ENCODE results near the gene CPSF7.
"Not testable (repeated sequence)": the region's sequence is repeated elsewhere in the genome, so short reads cannot be mapped to it uniquely, and the experiment has no call there.

The CPSF7 gene

DNA sequence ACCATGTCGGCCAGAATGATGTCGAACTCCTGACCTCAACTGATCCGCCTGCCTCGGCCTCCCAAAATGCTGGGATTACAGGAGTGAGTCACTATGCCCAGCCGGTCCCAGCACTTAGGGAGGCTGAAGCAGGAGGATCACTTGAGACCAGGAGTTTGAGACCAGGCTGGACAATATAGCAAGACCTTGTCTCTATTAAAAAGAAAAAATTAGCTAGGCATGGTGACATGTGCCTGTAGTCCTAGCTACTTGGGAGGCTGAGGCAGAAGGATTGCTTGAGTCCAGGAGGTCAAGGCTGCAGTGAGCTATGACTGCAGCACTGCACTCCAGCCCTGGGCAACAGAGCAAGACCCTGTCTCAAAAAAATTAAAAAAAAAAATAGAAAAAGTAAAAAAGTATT lies 45.9 kb downstream of the CPSF7 start:
- DNase-seq; H3K4me3 ChIP-seq (ENCODE audit: control insufficient read depth in 1 of 7, extremely low read depth in 1 of 7, insufficient read depth in 4 of 7, low read depth in 2 of 7, low read length in 6 of 7); H3K27me3 ChIP-seq (replicated peaks in 2 of 5; ENCODE audit: control insufficient read depth in 4 of 5, insufficient read depth in 5 of 5, low read length in 4 of 5); POLR2A ChIA-PET; H3K27ac ChIP-seq (ENCODE audit: insufficient read depth in 1 of 2, low read depth in 1 of 2, low read length in 2 of 2, poor library complexity in 1 of 2, severe bottlenecking in 2 of 2); H3K36me3 ChIP-seq (ENCODE audit: control insufficient read depth in 4 of 4, insufficient read depth in 4 of 4, low read length in 3 of 4); H3K4me1 ChIP-seq (ENCODE audit: control extremely low read depth in 1 of 4, control insufficient read depth in 4 of 4, insufficient read depth in 4 of 4, low read length in 3 of 4); H3K9me3 ChIP-seq (ENCODE audit: control extremely low read depth in 1 of 5, control insufficient read depth in 4 of 5, insufficient read depth in 2 of 5, low read depth in 1 of 5, low read length in 4 of 5): not testable (repeated sequence)
- CTCF ChIA-PET = interaction anchor here (1.4 to 14.4 kb wide), 10 partner anchors 9 to 133 kb away, joined by 5 to 341 read pairs (median 22); partner anchors contain the start of genes CYB561A3, DDB1, TKFC and TMEM138
- 89% methylated on average over 5 of the region's 5 CpGs for WGBS (ENCODE audit: insufficient coverage)

DNA sequence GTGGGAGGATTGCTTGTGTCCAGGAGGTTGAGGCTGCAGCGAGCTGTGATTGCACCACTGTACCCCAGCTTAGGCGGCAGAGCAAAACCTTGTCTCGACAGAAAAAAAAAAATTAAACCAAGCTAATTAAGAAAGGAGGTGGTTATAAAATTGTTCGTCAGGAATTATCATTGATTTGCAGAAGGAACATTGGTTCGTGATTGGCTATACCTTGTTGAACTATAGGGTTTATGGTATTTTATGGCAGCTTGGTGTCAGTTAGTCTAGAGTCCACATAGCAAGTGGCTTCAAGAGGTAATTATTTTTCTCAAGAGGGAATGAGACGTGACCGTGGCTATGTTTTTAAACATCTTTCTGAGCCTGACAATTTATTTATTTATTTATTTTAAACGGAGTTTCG lies 48.9 kb downstream of the CPSF7 start:
- DNase-seq = no peak
- H3K27me3 ChIP-seq (replicated peaks in 2 of 5; ENCODE audit: control insufficient read depth in 4 of 5, insufficient read depth in 5 of 5, low read length in 4 of 5) = no peaks in the 10 kb centered on the region
- WGBS (ENCODE audit: insufficient coverage) = 100% methylated on average over 5 of the region's 9 CpGs
- H3K27ac ChIP-seq (ENCODE audit: insufficient read depth in 1 of 2, low read depth in 1 of 2, low read length in 2 of 2, poor library complexity in 1 of 2, severe bottlenecking in 2 of 2) = no peak overlapping the region
- H3K4me1 ChIP-seq (ENCODE audit: control extremely low read depth in 1 of 4, control insufficient read depth in 4 of 4, insufficient read depth in 4 of 4, low read length in 3 of 4) = peaks cover 0 to 2% (median 0%) of the 10 kb centered on the region in 4 experiments
- no peaks in the 10 kb centered on the region for H3K9me3 ChIP-seq (ENCODE audit: control extremely low read depth in 1 of 5, control insufficient read depth in 4 of 5, insufficient read depth in 2 of 5, low read depth in 1 of 5, low read length in 4 of 5)
- POLR2A ChIA-PET = interaction anchor here (1.6 kb wide), 1 partner anchor 44 kb away, joined by 3 read pairs; no protein-coding TSS in a partner anchor
- H3K36me3 ChIP-seq (ENCODE audit: control insufficient read depth in 4 of 4, insufficient read depth in 4 of 4, low read length in 3 of 4) = peaks cover 0 to 2% (median 0%) of the 10 kb centered on the region in 4 experiments
- H3K4me3 ChIP-seq (ENCODE audit: control insufficient read depth in 1 of 7, extremely low read depth in 1 of 7, insufficient read depth in 4 of 7, low read depth in 2 of 7, low read length in 6 of 7) = no peak overlapping the region
- CTCF ChIA-PET = interaction anchor here (1.1 to 14.4 kb wide), 3 partner anchors 12 to 43 kb away, joined by 4 to 341 read pairs (median 83); partner anchors contain the start of genes DDB1, TKFC and TMEM216

DNA sequence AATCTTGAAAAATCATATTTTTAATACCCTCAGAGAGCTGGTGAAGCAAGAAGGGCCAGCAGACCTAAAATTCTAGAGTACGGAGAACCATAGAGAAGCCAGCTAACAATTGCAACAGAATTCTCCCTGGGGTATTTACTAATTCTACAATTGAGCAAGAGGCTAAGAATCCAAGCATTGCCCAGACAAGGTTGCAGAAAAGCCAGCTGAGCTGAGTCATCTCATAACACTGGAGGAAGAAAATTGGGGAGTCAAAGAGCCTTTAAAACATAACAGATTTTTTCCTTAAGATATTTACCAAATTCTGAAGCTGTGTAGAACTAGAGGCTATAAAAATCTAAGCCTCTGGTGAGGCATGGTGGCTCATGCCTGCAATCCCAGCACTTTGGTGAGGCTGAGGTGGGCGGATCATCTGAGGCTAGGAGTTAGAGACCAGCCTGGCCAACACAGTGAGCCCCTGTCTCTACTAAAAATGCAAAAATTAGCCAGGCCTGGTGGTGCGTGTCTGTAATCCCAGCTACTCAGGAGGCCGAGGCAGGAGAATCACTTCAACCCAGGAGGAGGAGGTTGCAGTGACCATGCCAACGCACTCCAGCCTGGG lies 51.0 kb downstream of the CPSF7 start:
- POLR2A ChIA-PET = no interaction called here
- no peak for DNase-seq
- Histone ChIP-seq H3K27ac (ENCODE audit: insufficient read depth in 1 of 2, low read depth in 1 of 2, low read length in 2 of 2, poor library complexity in 1 of 2, severe bottlenecking in 2 of 2) (no peak overlapping the region), H3K9me3 (ENCODE audit: control extremely low read depth in 1 of 5, control insufficient read depth in 4 of 5, insufficient read depth in 2 of 5, low read depth in 1 of 5, low read length in 4 of 5) (peaks cover 0 to 6% (median 0%) of the 10 kb centered on the region in 5 experiments), H3K4me1 (ENCODE audit: control extremely low read depth in 1 of 4, control insufficient read depth in 4 of 4, insufficient read depth in 4 of 4, low read length in 3 of 4) (no peaks in the 10 kb centered on the region), H3K27me3 (replicated peaks in 2 of 5; ENCODE audit: control insufficient read depth in 4 of 5, insufficient read depth in 5 of 5, low read length in 4 of 5) (no peaks in the 10 kb centered on the region), H3K4me3 (ENCODE audit: control insufficient read depth in 1 of 7, extremely low read depth in 1 of 7, insufficient read depth in 4 of 7, low read depth in 2 of 7, low read length in 6 of 7) (no peak overlapping the region), H3K36me3 (ENCODE audit: control insufficient read depth in 4 of 4, insufficient read depth in 4 of 4, low read length in 3 of 4) (peaks cover 0 to 7% (median 3%) of the 10 kb centered on the region in 4 experiments)
- CTCF ChIA-PET = interaction anchor here (1.1 to 1.3 kb wide), 2 partner anchors 30 to 42 kb away, joined by 4 to 7 read pairs; no protein-coding TSS in a partner anchor
- 100% methylated on average over 4 of the region's 5 CpGs for WGBS (ENCODE audit: insufficient coverage)

DNA sequence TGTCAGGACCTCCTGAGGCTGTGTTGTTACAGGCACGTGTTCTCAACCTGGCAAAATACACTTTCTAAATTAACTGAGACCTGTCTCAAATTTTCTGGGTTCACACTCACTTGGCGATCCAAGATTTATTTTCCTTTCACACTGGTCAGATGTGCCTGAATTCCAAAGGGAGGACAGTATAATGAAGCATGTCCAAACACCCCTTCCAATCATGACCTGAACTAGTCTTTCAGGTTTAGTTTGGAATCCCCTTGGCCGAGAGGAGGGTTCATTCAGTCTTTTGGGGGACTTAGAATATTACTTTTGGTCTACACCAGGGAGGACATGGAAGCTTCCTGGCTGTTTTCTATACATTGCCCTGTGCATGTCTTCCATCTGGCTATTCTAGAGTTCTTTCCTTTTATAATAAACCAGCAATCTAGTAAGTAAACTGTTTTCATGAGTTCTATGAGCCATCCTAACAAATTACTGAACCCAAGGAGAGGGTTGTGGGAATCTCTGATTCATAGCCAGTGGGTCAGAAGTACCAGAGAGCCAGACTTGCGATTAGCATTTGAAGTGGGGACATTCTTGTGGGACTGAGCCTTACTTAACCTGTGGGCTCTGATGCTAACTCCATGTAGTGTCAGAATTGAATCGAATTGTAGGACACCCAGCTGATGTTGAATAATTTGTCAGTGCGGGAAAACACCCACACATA lies 52.2 kb downstream of the CPSF7 start:
- peaks cover 3 to 10% (median 4%) of the 10 kb centered on the region in 4 experiments for H3K36me3 ChIP-seq (ENCODE audit: control insufficient read depth in 4 of 4, insufficient read depth in 4 of 4, low read length in 3 of 4)
- peaks cover 0 to 6% (median 0%) of the 10 kb centered on the region in 5 experiments for H3K9me3 ChIP-seq (ENCODE audit: control extremely low read depth in 1 of 5, control insufficient read depth in 4 of 5, insufficient read depth in 2 of 5, low read depth in 1 of 5, low read length in 4 of 5)
- POLR2A ChIA-PET = no interaction called here
- CTCF ChIA-PET = no interaction called here
- DNase-seq = no peak
- H3K27me3 ChIP-seq (replicated peaks in 2 of 5; ENCODE audit: control insufficient read depth in 4 of 5, insufficient read depth in 5 of 5, low read length in 4 of 5) = no peaks in the 10 kb centered on the region
- H3K4me1 ChIP-seq (ENCODE audit: control extremely low read depth in 1 of 4, control insufficient read depth in 4 of 4, insufficient read depth in 4 of 4, low read length in 3 of 4) = no peaks in the 10 kb centered on the region
- no peak overlapping the region for H3K27ac ChIP-seq (ENCODE audit: insufficient read depth in 1 of 2, low read depth in 1 of 2, low read length in 2 of 2, poor library complexity in 1 of 2, severe bottlenecking in 2 of 2)
- 100% methylated on average over 3 of the region's 6 CpGs for WGBS (ENCODE audit: insufficient coverage)
- no peak overlapping the region for H3K4me3 ChIP-seq (ENCODE audit: control insufficient read depth in 1 of 7, extremely low read depth in 1 of 7, insufficient read depth in 4 of 7, low read depth in 2 of 7, low read length in 6 of 7)

DNA sequence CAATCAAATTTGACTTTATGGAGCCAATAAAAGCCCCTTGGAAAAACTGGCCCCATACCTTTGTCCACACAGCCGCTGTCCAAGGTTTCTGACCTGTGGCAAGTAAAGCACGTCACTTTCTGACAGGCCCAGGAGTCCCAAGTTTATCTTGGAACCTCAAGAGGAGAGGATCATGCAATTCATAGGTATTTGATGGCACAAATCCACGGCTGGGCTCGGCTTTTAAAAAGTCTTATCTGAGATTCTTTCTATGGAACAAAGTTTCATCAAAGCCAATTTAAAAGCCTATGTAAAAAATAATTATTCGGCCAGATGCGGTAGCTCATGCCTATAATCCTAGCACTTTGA lies 54.0 kb downstream of the CPSF7 start:
- H3K27me3 ChIP-seq (replicated peaks in 2 of 5; ENCODE audit: control insufficient read depth in 4 of 5, insufficient read depth in 5 of 5, low read length in 4 of 5) = no peaks in the 10 kb centered on the region
- DNase-seq = no peak
- no peak overlapping the region for H3K27ac ChIP-seq (ENCODE audit: insufficient read depth in 1 of 2, low read depth in 1 of 2, low read length in 2 of 2, poor library complexity in 1 of 2, severe bottlenecking in 2 of 2)
- no peak overlapping the region for H3K4me3 ChIP-seq (ENCODE audit: control insufficient read depth in 1 of 7, extremely low read depth in 1 of 7, insufficient read depth in 4 of 7, low read depth in 2 of 7, low read length in 6 of 7)
- no peaks in the 10 kb centered on the region for H3K4me1 ChIP-seq (ENCODE audit: control extremely low read depth in 1 of 4, control insufficient read depth in 4 of 4, insufficient read depth in 4 of 4, low read length in 3 of 4)
- ChIA-PET CTCF (interaction anchor here (1.5 to 3.1 kb wide), 3 partner anchors 8 to 12 kb away, joined by 4 to 21 read pairs (median 9); no protein-coding TSS in a partner anchor), POLR2A (no interaction called here)
- H3K9me3 ChIP-seq (ENCODE audit: control extremely low read depth in 1 of 5, control insufficient read depth in 4 of 5, insufficient read depth in 2 of 5, low read depth in 1 of 5, low read length in 4 of 5) = peaks cover 0 to 6% (median 0%) of the 10 kb centered on the region in 5 experiments
- 96% methylated on average over 5 of the region's 6 CpGs for WGBS (ENCODE audit: insufficient coverage)
- peaks cover 3 to 11% (median 5%) of the 10 kb centered on the region in 4 experiments for H3K36me3 ChIP-seq (ENCODE audit: control insufficient read depth in 4 of 4, insufficient read depth in 4 of 4, low read length in 3 of 4)

DNA sequence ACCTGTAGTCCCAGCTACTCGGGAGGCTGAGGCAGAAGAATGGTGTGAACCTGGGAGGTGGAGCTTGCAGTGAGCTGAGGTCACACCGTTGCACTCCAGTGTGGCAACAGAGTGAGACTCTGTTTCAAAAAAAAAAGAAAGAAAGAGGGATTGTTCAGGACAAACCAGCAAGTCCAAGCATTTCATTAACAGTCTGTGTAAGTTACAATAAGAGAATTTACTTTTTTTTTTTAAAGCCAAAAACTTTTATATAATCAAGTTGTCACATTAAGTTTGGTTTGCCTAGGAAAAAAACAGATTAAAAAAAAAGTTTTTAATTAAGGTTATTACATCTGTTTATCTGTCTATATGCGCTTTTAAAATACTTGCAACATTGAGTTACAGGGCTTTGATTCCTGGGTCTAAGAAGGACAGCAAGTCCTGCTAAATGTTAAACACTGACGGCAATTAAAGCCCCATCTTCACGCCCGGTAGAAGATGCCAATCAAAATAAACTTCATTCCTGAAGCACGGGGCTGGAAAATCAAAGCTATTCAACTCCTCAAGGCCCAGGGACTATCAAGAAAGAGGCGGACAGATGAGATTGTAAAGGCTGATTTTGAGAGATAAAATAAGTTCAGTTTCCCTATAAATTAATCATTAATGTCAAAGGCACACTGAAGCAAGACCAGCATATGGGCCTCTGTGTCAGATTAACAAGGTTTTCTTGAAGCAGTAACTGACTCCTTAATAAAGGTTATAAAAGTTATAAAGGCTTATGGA lies 56.9 kb downstream of the CPSF7 start:
- no peak overlapping the region for H3K4me3 ChIP-seq (ENCODE audit: control insufficient read depth in 1 of 7, extremely low read depth in 1 of 7, insufficient read depth in 4 of 7, low read depth in 2 of 7, low read length in 6 of 7)
- peaks cover 0 to 6% (median 0%) of the 10 kb centered on the region in 5 experiments for H3K9me3 ChIP-seq (ENCODE audit: control extremely low read depth in 1 of 5, control insufficient read depth in 4 of 5, insufficient read depth in 2 of 5, low read depth in 1 of 5, low read length in 4 of 5)
- ChIA-PET CTCF (interaction anchor here (1.4 to 3.8 kb wide), 2 partner anchors 13 to 36 kb away, joined by 3 to 22 read pairs; no protein-coding TSS in a partner anchor), POLR2A (no interaction called here)
- DNase-seq = no peak
- 98% methylated on average over 5 of the region's 8 CpGs for WGBS (ENCODE audit: insufficient coverage)
- H3K27ac ChIP-seq (ENCODE audit: insufficient read depth in 1 of 2, low read depth in 1 of 2, low read length in 2 of 2, poor library complexity in 1 of 2, severe bottlenecking in 2 of 2) = no peak overlapping the region
- no peaks in the 10 kb centered on the region for H3K4me1 ChIP-seq (ENCODE audit: control extremely low read depth in 1 of 4, control insufficient read depth in 4 of 4, insufficient read depth in 4 of 4, low read length in 3 of 4)
- H3K36me3 ChIP-seq (ENCODE audit: control insufficient read depth in 4 of 4, insufficient read depth in 4 of 4, low read length in 3 of 4) = peaks cover 16 to 39% (median 24%) of the 10 kb centered on the region in 4 experiments
- no peaks in the 10 kb centered on the region for H3K27me3 ChIP-seq (replicated peaks in 2 of 5; ENCODE audit: control insufficient read depth in 4 of 5, insufficient read depth in 5 of 5, low read length in 4 of 5)
